CD14-positive monocyte (primary cell): ENCODE data around the gene NCL. TPM values are rescaled to one million over a fixed set of nuclear protein-coding genes. Genes with fewer than 3 reads are reported as not detected.

ENCODE experiments used
- DNase-seq, 3 donors: peaks; one replicate each; pipeline ENCODE4 v3.0.0-alpha.2; 2011 to 2022
- H2AFZ ChIP-seq: 2 replicates; pipeline ENCODE4 v1.6.0; 2012; ENCODE audit warnings: mild to moderate bottlenecking, low read depth, low read length, inconsistent platforms; ENCODE audit not compliant: insufficient read depth, poor library complexity, severe bottlenecking
- H3K27ac ChIP-seq, 2 donors: 1 replicate in 1 of 2; 2 replicates in 1 of 2; pipeline ENCODE4 v1.5.1; 2012 to 2013; ENCODE audit warnings: low read length in 2 of 2, control low read depth in 1 of 2, inconsistent platforms in 1 of 2, low read depth in 1 of 2, mild to moderate bottlenecking in 1 of 2
- H3K27me3 ChIP-seq, 2 donors: one replicate each; pipeline versions ENCODE4 v1.6.0 to v1.6.1; 2011 to 2013; ENCODE audit warnings: low read length in 2 of 2; ENCODE audit not compliant: control insufficient read depth in 2 of 2, insufficient read depth in 2 of 2
- H3K36me3 ChIP-seq, 2 donors: replicated peaks in 1 of 2; 1 replicate in 1 of 2; 2 replicates in 1 of 2; pipeline versions ENCODE4 v1.5.1 to v1.6.1; 2012 to 2013; ENCODE audit warnings: low read length in 2 of 2, control low read depth in 1 of 2, inconsistent platforms in 1 of 2, mild to moderate bottlenecking in 1 of 2; ENCODE audit not compliant: insufficient read depth in 2 of 2, control insufficient read depth in 1 of 2
- H3K4me1 ChIP-seq, 2 donors: 1 replicate in 1 of 2; 2 replicates in 1 of 2; pipeline versions ENCODE4 v1.5.1 to v1.6.1; 2012 to 2013; ENCODE audit warnings: low read length in 2 of 2, control low read depth in 1 of 2, inconsistent platforms in 1 of 2, mild to moderate bottlenecking in 1 of 2, moderate library complexity in 1 of 2; ENCODE audit not compliant: insufficient read depth in 2 of 2, control insufficient read depth in 1 of 2
- H3K4me2 ChIP-seq: replicated peaks from 2 replicates; pipeline ENCODE3; 2012; ENCODE audit warnings: low read length, moderate library complexity, mild to moderate bottlenecking; ENCODE audit not compliant: poor library complexity, severe bottlenecking; ENCODE audit errors: extremely low read depth
- H3K4me3 ChIP-seq, 3 experiments: fragments of 200-600 bp in 1 of 3; sonication (generic) in 1 of 3; replicated peaks in 1 of 3; 1 replicate in 2 of 3; 2 replicates in 1 of 3; pipeline ENCODE4 v1.5.1; 2011 to 2013; ENCODE audit warnings: low read length in 3 of 3, mild to moderate bottlenecking in 3 of 3, control low read depth in 2 of 3, low read depth in 2 of 3, inconsistent platforms in 1 of 3, moderate library complexity in 1 of 3
- H3K79me2 ChIP-seq: 2 replicates; pipeline ENCODE4 v1.6.0; 2012; ENCODE audit warnings: mild to moderate bottlenecking, control low read depth, inconsistent platforms, low read length, moderate library complexity; ENCODE audit not compliant: insufficient read depth
- H3K9ac ChIP-seq: 2 replicates; pipeline ENCODE4 v1.6.0; 2017; ENCODE audit warnings: low read length, mild to moderate bottlenecking; ENCODE audit not compliant: insufficient read depth, poor library complexity, severe bottlenecking
- H3K9me3 ChIP-seq, 2 donors: replicated peaks in 1 of 2; 1 replicate in 1 of 2; 2 replicates in 1 of 2; pipeline versions ENCODE4 v1.5.1 to v1.6.1; 2012 to 2013; ENCODE audit warnings: low read length in 2 of 2, control low read depth in 1 of 2; ENCODE audit not compliant: control insufficient read depth in 1 of 2, insufficient read depth in 1 of 2
- H4K20me1 ChIP-seq: 2 replicates; pipeline ENCODE4 v1.6.0; 2012; ENCODE audit warnings: mild to moderate bottlenecking, low read length, control low read depth, moderate library complexity; ENCODE audit not compliant: insufficient read depth
- H3K27ac Mint-ChIP-seq, 7 donors: one replicate each; pipeline ENCODE4 v1.8.0; 2020; ENCODE audit warnings: mild to moderate bottlenecking in 7 of 7, mixed read lengths in 7 of 7, moderate library complexity in 6 of 7, inconsistent platforms in 2 of 7
- H3K27me3 Mint-ChIP-seq, 3 donors: one replicate each; pipeline ENCODE4 v1.8.0; 2021 to 2022; ENCODE audit warnings: low read depth in 3 of 3, mild to moderate bottlenecking in 3 of 3, mixed read lengths in 3 of 3, moderate library complexity in 3 of 3, inconsistent platforms in 1 of 3
- H3K36me3 Mint-ChIP-seq, 2 donors: one replicate each; pipeline ENCODE4 v1.8.0; 2020; ENCODE audit warnings: mixed read lengths in 2 of 2, inconsistent platforms in 1 of 2, mild to moderate bottlenecking in 1 of 2
- H3K4me1 Mint-ChIP-seq: one replicate; pipeline ENCODE4 v1.8.0; 2020; ENCODE audit warnings: mild to moderate bottlenecking, mixed read lengths
- H3K4me3 Mint-ChIP-seq, 2 donors: one replicate each; pipeline ENCODE4 v1.8.0; 2020; ENCODE audit warnings: mild to moderate bottlenecking in 2 of 2, mixed read lengths in 2 of 2, moderate library complexity in 1 of 2
- H3K9me3 Mint-ChIP-seq, 7 donors: one replicate each; pipeline ENCODE4 v1.8.0; 2020 to 2022; ENCODE audit warnings: mixed read lengths in 7 of 7, mild to moderate bottlenecking in 6 of 7, moderate library complexity in 6 of 7, inconsistent platforms in 2 of 7
- CTCF ChIP-seq: fragments of 200-600 bp; IDR thresholded peaks from one replicate; pipeline ENCODE4 v1.8.0; 2022; ENCODE audit warnings: antibody characterized with exemption, mild to moderate bottlenecking
- WGBS: methylation state at CpG from one replicate; pipeline ENCODE4 v1.1.5; 2013; ENCODE audit warnings: missing lambda C conversion rate; ENCODE audit not compliant: insufficient coverage; 5-methylcytosine and 5-hydroxymethylcytosine counted together
- intact Hi-C, 2 donors: fragments of 100-400 bp; cut with micrococcal nuclease; formaldehyde crosslinking; loops; one replicate each; pipeline versions ENCODE4 v1.15.0 to v1.15.1; 2023
- polyA plus RNA-seq, 3 donors: library from polyadenylated mRNA; depleted of rRNA in 1 of 3; unstranded in 2 of 3; stranded (reverse) in 1 of 3; fragments of 300-500 nt in 2 of 3; fragments of >200 nt in 1 of 3; fragmentation: Illumina TruSeq in 2 of 3; gene quantifications; 1 replicate in 2 of 3; 2 replicates in 1 of 3; pipeline ENCODE4 v1.2.3, GENCODE V29; 2012 to 2021

The NCL gene
- polyA plus RNA-seq, 3 donors = 26.2 to 143 (median 106) TPM

GRCh38 chr2:231450548-231450989, 13.7 kb downstream of the NCL start:
- Histone ChIP-seq H4K20me1 (peaks cover 7% of the 10 kb centered on the region), H3K27me3 (no peaks in the 10 kb centered on the region), H3K4me1 (no peaks in the 10 kb centered on the region), H3K4me3 (no peak overlapping the region), H3K4me2 (no peak overlapping the region), H3K9me3 (no peaks in the 10 kb centered on the region), H3K79me2 (no peaks in the 10 kb centered on the region), H3K9ac (no peak overlapping the region), H2AFZ (no peak overlapping the region), H3K27ac (no peak overlapping the region), H3K36me3 (peaks cover 27 to 30% of the 10 kb centered on the region in 2 donors)
- Mint-ChIP-seq H3K4me1 (no peaks in the 10 kb centered on the region), H3K9me3 (peaks cover 0 to 2% (median 0%) of the 10 kb centered on the region in 7 donors), H3K4me3 (no peak overlapping the region), H3K27ac (peak overlapping the region in 2 of 7 donors; percentile 69 to 70), H3K36me3 (peaks cover 28 to 32% of the 10 kb centered on the region in 2 donors), H3K27me3 (peaks cover 0 to 6% (median 2%) of the 10 kb centered on the region in 3 donors)
- intact Hi-C loops = loop anchor here (5.0 to 10.0 kb wide), 3 partner anchors 223 to 348 kb away; no protein-coding TSS in a partner anchor
- TF ChIP-seq CTCF = no peak
- no peak for DNase-seq
- no CpG with 5 or more reads among the region's 4 CpGs for WGBS

GRCh38 chr2:231449503-231450054, 14.7 kb downstream of the NCL start:
- Histone ChIP-seq H3K79me2 (no peaks in the 10 kb centered on the region), H3K27me3 (no peaks in the 10 kb centered on the region), H3K4me2 (no peak overlapping the region), H3K4me1 (no peaks in the 10 kb centered on the region), H4K20me1 (peaks cover 3% of the 10 kb centered on the region), H2AFZ (no peak overlapping the region), H3K9me3 (no peaks in the 10 kb centered on the region), H3K36me3 (peaks cover 17 to 20% of the 10 kb centered on the region in 2 donors), H3K4me3 (no peak overlapping the region), H3K9ac (no peak overlapping the region), H3K27ac (no peak overlapping the region)
- peaks cover 18 to 22% of the 10 kb centered on the region in 2 donors for H3K36me3 Mint-ChIP-seq
- no peaks in the 10 kb centered on the region for H3K4me1 Mint-ChIP-seq
- H3K27me3 Mint-ChIP-seq = peaks cover 0 to 6% (median 2%) of the 10 kb centered on the region in 3 donors
- TF ChIP-seq CTCF = no peak
- 100% methylated on average over 1 of the region's 4 CpGs for WGBS
- intact Hi-C loops = loop anchor here (5.0 to 10.0 kb wide), 3 partner anchors 222 to 347 kb away; no protein-coding TSS in a partner anchor
- no peak for DNase-seq
- H3K4me3 Mint-ChIP-seq = no peak overlapping the region
- H3K27ac Mint-ChIP-seq = no peak overlapping the region
- no peaks in the 10 kb centered on the region for H3K9me3 Mint-ChIP-seq
